SKM-1 (cell line): ENCODE measurements around the gene TIMM22.
"Not testable (repeated sequence)": the region's sequence is repeated elsewhere in the genome, so short reads cannot be mapped to it uniquely, and the experiment has no call there.

Source experiments
- DNase-seq: peaks from one replicate; lab custom pipeline; 2025; ENCODE audit not compliant: unreplicated experiment; lab: John Stamatoyannopoulos, UW

The TIMM22 gene

GRCh38 chr17:971861-972260, 25.1 kb upstream of the TIMM22 start:
- DNase-seq: not testable (repeated sequence)

GRCh38 chr17:973053-973452, 23.9 kb upstream of the TIMM22 start:
- DNase-seq: no peak

DNA sequence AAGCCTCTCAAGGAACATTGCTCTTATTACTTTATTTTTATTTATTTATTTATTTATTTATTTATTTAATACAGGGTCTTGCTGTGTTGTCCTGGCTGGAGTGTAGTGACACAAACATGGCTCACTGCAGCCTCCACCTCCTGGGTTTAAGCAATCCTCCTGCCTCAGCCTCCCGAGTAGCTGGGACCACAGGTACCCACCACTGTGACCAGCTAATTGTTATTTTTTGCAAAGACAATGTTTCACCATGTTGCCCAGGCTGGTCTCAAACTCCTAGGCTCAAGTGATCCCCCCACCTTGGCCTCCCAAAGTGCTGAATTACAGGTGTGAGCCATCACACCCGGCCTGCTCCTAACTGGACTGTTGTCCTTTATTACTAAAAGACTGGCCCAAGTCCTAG, 22.2 kb upstream of the TIMM22 start:
- not testable (repeated sequence) for DNase-seq

- DNase-seq: no peak
Observed at GRCh38 chr17:975371-975915, 21.5 kb upstream of the TIMM22 start.

DNA sequence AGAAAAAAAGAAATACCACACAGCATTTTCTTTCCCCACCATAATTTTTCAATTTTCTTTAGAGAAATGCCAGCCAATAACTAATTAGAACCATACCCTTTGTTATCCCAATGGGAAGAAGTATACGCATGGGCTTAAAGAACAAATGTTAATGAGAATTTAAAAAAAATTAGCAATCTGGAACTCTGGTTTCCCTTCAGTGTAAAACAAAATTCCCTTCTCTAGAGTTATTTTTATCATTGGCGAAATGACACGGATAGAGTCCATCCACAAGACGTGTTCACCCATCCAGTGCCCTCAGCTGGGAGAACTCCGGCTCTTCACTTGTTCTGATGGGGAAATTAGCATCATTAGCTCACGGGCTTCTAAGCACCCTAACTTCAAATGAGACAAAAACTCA, 20.6 kb upstream of the TIMM22 start:
- DNase-seq: no peak

- DNase-seq: no peak
Observed at GRCh38 chr17:977166-977565, 19.8 kb upstream of the TIMM22 start.

- DNase-seq: no peak
Observed at GRCh38 chr17:978103-979093, 18.5 kb upstream of the TIMM22 start.

- DNase-seq: no peak
Observed at GRCh38 chr17:979212-979538, 17.8 kb upstream of the TIMM22 start.

DNA sequence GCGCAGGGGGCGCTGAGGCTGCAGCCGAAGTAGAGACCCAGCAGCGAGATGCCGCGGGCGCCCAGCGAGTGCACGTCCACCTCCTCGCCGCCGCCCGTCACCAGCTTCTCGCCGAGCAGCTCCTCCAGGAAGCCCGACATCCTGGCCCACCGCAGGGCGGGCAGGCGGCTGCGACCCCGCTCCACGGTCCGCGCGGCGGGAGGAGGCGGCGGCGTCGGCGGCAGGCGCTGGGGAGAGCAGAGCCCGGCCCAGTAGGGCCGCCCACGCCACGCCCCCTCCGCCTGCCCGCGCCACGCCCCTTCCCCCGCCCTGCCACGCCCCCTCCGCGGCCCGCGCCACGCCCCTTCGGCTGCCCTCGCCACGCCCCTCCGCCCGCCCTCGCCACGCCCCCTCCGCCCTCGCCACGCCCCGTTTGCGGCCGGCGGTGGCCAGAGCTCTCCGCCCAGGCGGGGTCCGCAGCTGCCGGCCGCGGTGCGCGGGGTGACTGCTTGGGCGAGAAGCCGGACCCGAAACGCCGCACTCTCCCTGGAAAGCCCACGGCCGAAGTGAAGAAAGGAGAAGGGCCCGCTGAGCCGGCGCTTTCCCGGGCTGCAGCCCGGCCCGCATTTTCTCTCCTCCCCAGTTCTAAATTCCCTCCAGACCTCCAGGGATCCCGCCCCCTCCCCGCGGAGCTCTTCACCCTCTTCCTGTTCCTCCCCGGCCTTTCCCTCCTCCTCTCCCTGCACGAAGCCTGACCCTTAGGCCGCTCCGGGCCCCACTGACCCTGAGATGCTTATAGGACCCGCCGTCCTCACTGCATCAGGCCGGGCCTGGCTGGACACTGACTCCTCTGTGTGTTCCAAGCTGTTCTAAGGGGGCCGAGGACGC, 17.2 kb upstream of the TIMM22 start, which contains the start of gene NXN:
TSS of gene NXN (minus strand) at position 238 of the 867 bp plus-strand sequence.
- no peak for DNase-seq

GRCh38 chr17:980406-981291, 16.3 kb upstream of the TIMM22 start:
- peak; percentile 41 for DNase-seq

DNA sequence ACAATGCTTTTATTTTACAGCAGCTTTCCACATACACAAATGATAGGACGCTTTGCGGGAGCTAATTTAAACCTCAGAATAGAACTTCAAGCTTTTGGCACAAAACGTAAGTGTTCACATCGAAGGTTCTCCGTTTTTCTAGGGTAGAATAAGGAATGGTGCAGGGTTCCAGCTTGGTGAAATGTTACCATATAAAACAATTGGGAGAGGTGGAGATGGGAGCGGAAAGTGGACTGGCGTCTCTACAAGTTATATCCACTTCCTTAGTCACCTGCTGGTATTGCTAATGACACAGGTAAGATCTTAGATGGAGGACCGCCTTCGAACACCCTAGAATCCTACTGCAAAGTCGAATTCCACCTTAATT, 15.7 kb upstream of the TIMM22 start:
- DNase-seq: no peak

- DNase-seq: no peak
Observed at GRCh38 chr17:983921-984320, 13.0 kb upstream of the TIMM22 start.

DNA sequence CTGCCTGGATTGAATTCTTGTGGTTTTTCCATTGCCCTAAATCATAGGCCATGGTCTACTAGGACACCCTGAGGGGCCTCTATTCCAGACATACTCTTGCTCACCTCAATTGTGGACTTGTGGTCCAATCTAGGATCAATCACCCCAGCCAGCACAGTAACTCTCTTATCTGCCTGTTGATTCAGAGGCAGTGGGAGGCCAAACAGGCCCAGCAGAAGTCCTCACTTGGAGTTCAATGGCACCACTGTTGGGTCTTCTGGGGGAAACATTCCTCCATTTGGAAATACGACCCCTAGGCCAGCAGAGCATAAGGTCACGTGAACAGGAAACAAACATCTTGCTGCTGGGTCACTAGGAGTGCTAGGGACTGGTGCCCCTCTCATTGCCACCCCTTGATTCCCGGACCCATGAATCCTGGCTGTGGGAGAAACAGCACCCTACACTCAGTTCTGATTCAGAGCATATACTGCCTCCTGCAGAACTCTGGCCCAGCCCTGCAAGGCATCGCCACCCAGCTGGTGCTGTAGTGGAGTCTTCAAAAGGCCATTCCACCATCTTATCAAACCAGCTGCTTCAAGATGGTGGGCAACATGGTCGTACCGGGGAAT, 10.5 kb upstream of the TIMM22 start:
- DNase-seq: no peak

DNA sequence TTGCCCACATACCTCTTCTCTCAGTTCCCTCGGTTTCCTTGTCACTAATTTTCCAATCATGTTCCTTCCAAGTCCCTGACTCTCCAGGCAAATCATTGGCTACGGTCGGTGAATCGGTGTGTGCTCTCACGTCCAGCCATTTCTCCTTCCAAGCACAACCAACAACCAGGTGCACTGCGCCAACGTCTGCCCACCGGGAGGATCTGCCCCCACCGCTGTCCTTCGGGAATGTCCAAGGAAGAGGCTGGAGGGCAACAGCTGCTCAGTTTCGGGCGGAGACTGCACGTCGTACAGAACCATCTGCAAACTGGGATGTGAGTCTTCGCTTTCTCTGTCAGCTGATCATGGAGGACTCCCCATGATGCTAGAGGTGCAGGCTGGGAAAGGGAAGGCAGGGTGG, 9.0 kb upstream of the TIMM22 start:
- DNase-seq: no peak

GRCh38 chr17:988561-988960, 8.4 kb upstream of the TIMM22 start:
- no peak for DNase-seq

DNA sequence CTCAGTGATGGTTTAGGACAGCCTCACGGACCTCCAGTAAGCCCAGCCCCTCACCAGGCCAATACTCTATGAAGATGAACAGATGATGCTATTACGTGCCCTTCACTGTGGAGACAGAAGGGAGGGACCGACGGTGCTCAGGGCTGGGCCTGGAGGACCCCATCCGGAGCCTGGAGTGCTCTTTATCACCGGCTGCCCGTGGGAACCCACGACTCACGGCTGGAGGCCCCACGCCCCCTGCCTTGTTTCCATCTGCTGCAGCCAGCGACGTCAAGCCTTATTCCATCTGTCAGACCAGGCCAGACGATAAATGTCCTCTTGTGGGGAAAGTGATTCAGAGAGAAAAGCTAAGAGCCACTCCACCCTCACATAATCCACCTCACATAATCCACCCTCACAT, 4.0 kb upstream of the TIMM22 start:
- DNase-seq: no peak

DNA sequence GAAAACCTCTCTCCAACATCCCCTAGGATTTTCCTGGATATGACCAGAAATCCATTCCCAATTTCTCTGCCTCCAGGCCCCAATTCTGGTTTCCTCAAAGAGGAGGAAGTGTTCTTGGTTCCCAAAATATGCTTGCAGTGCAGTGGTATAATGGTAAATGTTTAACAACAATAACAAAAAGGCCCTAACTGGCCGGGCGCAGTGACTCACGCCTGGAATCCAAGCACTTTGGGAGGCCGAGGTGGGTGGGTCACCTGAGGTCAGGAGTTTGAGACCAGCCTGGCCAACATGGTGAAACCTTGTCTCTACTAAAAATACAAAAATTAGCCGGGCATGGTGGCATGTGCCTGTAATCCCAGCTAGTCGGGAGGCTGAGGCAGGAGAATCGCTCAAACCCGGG, 1.6 kb upstream of the TIMM22 start:
- not testable (repeated sequence) for DNase-seq

DNA sequence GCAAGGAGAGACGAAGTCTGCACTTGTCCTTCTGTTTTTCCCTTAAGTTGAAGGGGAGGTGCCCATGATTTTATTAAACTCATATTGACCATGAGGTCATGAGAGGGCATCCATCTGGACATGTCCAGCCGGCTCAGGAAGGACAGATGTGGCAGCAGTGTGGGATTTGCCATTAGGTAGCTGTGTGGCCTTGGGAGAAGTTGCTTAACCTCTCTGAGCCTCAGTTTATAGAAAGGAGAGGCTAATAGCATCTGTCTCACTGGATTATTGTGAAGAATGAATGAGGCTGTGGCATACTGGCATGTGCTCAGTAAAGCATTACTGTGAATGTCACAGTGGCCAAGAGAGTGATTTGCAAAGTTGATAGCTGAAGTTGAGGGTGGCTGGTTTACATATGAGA, 1.2 kb downstream of the TIMM22 start:
- no peak for DNase-seq

DNA sequence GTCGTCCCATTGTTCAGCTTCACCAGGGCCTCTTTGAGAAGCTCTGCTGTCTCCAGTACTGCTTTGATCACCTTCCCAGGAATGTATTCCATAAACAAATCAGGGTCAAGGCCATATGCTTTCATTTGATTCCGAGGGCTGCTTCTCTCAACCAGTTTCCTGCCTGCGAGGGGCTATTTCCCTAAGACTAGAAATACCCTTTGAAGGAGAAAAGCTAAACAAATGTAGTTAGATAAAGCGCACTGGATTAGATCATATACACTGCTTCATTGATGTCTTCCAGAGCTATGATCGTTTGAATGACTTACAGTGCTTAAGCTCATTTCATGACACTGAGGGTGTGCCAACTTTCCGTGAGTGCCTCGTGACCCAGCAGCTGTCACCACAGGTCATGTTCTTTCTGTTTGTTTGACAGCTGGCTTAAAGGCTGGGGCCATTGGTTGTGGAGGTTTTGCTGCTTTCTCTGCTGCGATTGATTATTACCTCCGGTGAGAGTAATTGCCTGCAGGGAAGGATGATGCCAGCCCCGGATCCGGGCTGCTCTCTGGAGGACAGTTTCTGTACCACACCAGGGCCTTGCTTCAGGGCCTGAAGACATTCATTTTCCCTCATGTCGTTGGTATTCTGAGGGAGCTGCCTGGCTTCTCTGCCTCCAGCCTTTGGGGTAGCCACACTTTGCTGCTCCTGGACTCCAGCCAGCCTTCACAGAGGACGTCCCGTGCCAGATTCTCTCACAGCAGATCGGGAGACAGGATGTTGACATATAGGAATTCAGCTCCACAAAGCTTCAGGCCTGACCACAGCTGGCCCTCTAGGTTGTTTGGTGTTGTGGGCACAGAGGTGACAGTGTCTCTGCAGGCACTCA, 3.9 kb downstream of the TIMM22 start:
- DNase-seq: no peak
